Endothelial cell of umbilical vein (primary cell): ENCODE data around the gene DOCK8. TPM values are rescaled to one million over a fixed set of nuclear protein-coding genes. Genes with fewer than 3 reads are reported as not detected.

Experiments used
- BruUV-seq: library from RNA; stranded (reverse); fragments of 400-500 nt; replicated peaks from 2 replicates; lab custom pipeline; 2021; lab: Mats Ljungman, UMichigan
- CTCF ChIA-PET: fragments of 300-600, 350-600 bp; sonication (Branson Sonifier 250); formaldehyde crosslinking; loops from one replicate; lab custom pipeline; 2021; ENCODE audit warnings: antibody characterized with exemption, inconsistent platforms; lab: Charles Lee
- POLR2A ChIA-PET: fragments of 300-600, 350-600 bp; sonication (Branson Sonifier 250); formaldehyde crosslinking; loops from one replicate; lab custom pipeline; 2021; ENCODE audit warnings: antibody characterized with exemption, inconsistent platforms; lab: Charles Lee
- DNase-seq: peaks from one replicate; pipeline ENCODE4 v3.0.0-alpha.2; 2011; ENCODE audit warnings: low read depth, low spot score
- FAIRE-seq: peaks from 2 replicates; lab custom pipeline; 2011; peaks lifted over from hg19 to GRCh38; lab: Jason Lieb, UNC
- H2AFZ ChIP-seq: 2 replicates; pipeline ENCODE4 v1.6.0; 2012; ENCODE audit warnings: low read depth, low read length, control low read depth, inconsistent platforms
- H3K27ac ChIP-seq: 2 replicates; pipeline ENCODE4 v1.5.1; 2011; ENCODE audit warnings: low read depth, mild to moderate bottlenecking, control low read depth, low read length, moderate library complexity; ENCODE audit not compliant: insufficient read depth
- H3K27me3 ChIP-seq, 2 experiments: 2 replicates each; pipeline versions ENCODE4 v1.6.0 to v1.6.1; 2011; ENCODE audit warnings: low read length in 2 of 2, mixed read lengths in 1 of 2; ENCODE audit not compliant: control insufficient read depth in 2 of 2, insufficient read depth in 2 of 2
- H3K36me3 ChIP-seq, 2 experiments: 2 replicates in 1 of 2; 3 replicates in 1 of 2; pipeline ENCODE4 v1.5.1; 2011; ENCODE audit warnings: low read length in 2 of 2, mild to moderate bottlenecking in 1 of 2, moderate library complexity in 1 of 2; ENCODE audit not compliant: control insufficient read depth in 2 of 2, insufficient read depth in 2 of 2; ENCODE audit errors: extremely low read depth in 1 of 2
- H3K4me1 ChIP-seq: 3 replicates; pipeline ENCODE4 v1.5.1; 2011; ENCODE audit warnings: mild to moderate bottlenecking, low read length; ENCODE audit not compliant: control insufficient read depth, insufficient read depth; ENCODE audit errors: extremely low read depth
- H3K4me2 ChIP-seq: 2 replicates; pipeline ENCODE4 v1.6.1; 2011; ENCODE audit warnings: low read length, control low read depth, mixed read lengths; ENCODE audit not compliant: insufficient read depth
- H3K4me3 ChIP-seq, 3 experiments: fragments of 200-600 bp in 1 of 3; sonication (generic), shearing (Covaris generic) in 1 of 3; replicated peaks in 1 of 3; 2 replicates each; pipeline ENCODE4 v1.5.1; 2011 to 2016; ENCODE audit warnings: control low read depth in 3 of 3, low read length in 3 of 3, mild to moderate bottlenecking in 2 of 3, inconsistent platforms in 1 of 3, low read depth in 1 of 3, moderate library complexity in 1 of 3; ENCODE audit not compliant: insufficient read depth in 1 of 3
- H3K79me2 ChIP-seq: 2 replicates; pipeline ENCODE4 v1.6.0; 2012; ENCODE audit warnings: low read length, inconsistent platforms; ENCODE audit not compliant: control insufficient read depth, insufficient read depth
- H3K9ac ChIP-seq: replicated peaks from 2 replicates; pipeline ENCODE3; 2011; ENCODE audit warnings: low read length, control low read depth; ENCODE audit not compliant: insufficient read depth; ENCODE audit errors: extremely low read depth
- H3K9me1 ChIP-seq: replicated peaks from 3 replicates; pipeline ENCODE4 v1.6.0; 2011; ENCODE audit warnings: mild to moderate bottlenecking, low read length; ENCODE audit not compliant: control insufficient read depth, insufficient read depth; ENCODE audit errors: extremely low read depth
- H3K9me3 ChIP-seq: replicated peaks from 2 replicates; pipeline ENCODE4 v1.5.1; 2012; ENCODE audit warnings: low read length, inconsistent platforms; ENCODE audit not compliant: control insufficient read depth, insufficient read depth
- H4K20me1 ChIP-seq: replicated peaks from 2 replicates; pipeline ENCODE3; 2011; ENCODE audit warnings: mild to moderate bottlenecking, low read length; ENCODE audit not compliant: control insufficient read depth, insufficient read depth; ENCODE audit errors: extremely low read depth
- EZH2 ChIP-seq: IDR thresholded peaks from 2 replicates; pipeline ENCODE4 v1.6.1; 2012; ENCODE audit warnings: borderline replicate concordance, low read depth, mild to moderate bottlenecking, moderate library complexity, low read length, inconsistent platforms; ENCODE audit not compliant: severe bottlenecking
- FOS ChIP-seq: IDR thresholded peaks from 2 replicates; pipeline ENCODE4 v1.6.1; 2011; ENCODE audit warnings: mild to moderate bottlenecking, low read length, moderate library complexity, borderline replicate concordance; ENCODE audit not compliant: insufficient read depth
- GATA2 ChIP-seq: IDR thresholded peaks from 2 replicates; pipeline ENCODE4 v1.7.0; 2011; ENCODE audit warnings: low read depth, mild to moderate bottlenecking, moderate library complexity, mixed read lengths, low read length; ENCODE audit not compliant: insufficient read length, insufficient read depth
- JUN ChIP-seq: IDR thresholded peaks from 2 replicates; pipeline ENCODE4 v1.6.1; 2011; ENCODE audit warnings: borderline replicate concordance, low read depth; ENCODE audit not compliant: insufficient read length, insufficient read depth
- MYC ChIP-seq: IDR thresholded peaks from one replicate; pipeline ENCODE4 v1.6.1; 2011; ENCODE audit warnings: mild to moderate bottlenecking, low read depth, low read length
- POLR2A ChIP-seq: IDR thresholded peaks from 2 replicates; pipeline ENCODE4 v1.6.1; 2012; ENCODE audit warnings: low read depth, mild to moderate bottlenecking, control low read depth, low read length
- POLR2AphosphoS5 ChIP-seq: IDR thresholded peaks from 2 replicates; pipeline ENCODE4 v1.6.1; 2012; ENCODE audit warnings: low read depth, mild to moderate bottlenecking, control low read depth, low read length, moderate library complexity; ENCODE audit not compliant: insufficient read depth
- dilution Hi-C: fragments of 300-500 bp; cut with MboI; formaldehyde crosslinking; loops from one replicate; pipeline ENCODE4 v1.15.0; 2019; ENCODE audit warnings: low sequenced_read_pairs; ENCODE audit not compliant: extremely low pct_ligation_motif_present
- intact Hi-C: fragments of 100-400 bp; cut with micrococcal nuclease; formaldehyde crosslinking; loops from one replicate; pipeline ENCODE4 v1.10.0; 2022
- polyA plus RNA-seq, 4 experiments: library from polyadenylated mRNA; depleted of rRNA in 3 of 4; stranded (reverse) in 3 of 4; unstranded in 1 of 4; fragments of >200 nt; gene quantifications; 2 replicates each; pipeline versions ENCODE4 v1.2.1 to v1.2.3, GENCODE V29; 2011 to 2012; ENCODE audit warnings: missing spikeins in 1 of 4
- total RNA-seq: library from RNA; stranded (reverse); gene quantifications from 2 replicates; pipeline ENCODE4 v1.2.3, GENCODE V29; 2021
- TF ChIP-seq, protein P1 (sequence below): IDR thresholded peaks from 2 replicates; pipeline ENCODE4 v1.6.1; 2011; ENCODE audit not compliant: insufficient read depth, insufficient read length
- TF ChIP-seq, protein P2 (sequence below), 2 donors: IDR thresholded peaks; 1 replicate in 1 of 2; 2 replicates in 1 of 2; pipeline ENCODE4 v1.5.1; 2011; ENCODE audit warnings: low read length in 2 of 2, mild to moderate bottlenecking in 2 of 2, moderate library complexity in 2 of 2, control low read depth in 1 of 2, inconsistent platforms in 1 of 2, low read depth in 1 of 2; ENCODE audit not compliant: insufficient read depth in 1 of 2; ENCODE audit errors: extremely low read depth in 1 of 2

DOCK8 gene
- total and polyA plus RNA-seq, 2 donors (not counting 3 experiments of a cell fraction or from before 2014, with no cell fraction given), result 0.54 to 1.3 TPM

DNA sequence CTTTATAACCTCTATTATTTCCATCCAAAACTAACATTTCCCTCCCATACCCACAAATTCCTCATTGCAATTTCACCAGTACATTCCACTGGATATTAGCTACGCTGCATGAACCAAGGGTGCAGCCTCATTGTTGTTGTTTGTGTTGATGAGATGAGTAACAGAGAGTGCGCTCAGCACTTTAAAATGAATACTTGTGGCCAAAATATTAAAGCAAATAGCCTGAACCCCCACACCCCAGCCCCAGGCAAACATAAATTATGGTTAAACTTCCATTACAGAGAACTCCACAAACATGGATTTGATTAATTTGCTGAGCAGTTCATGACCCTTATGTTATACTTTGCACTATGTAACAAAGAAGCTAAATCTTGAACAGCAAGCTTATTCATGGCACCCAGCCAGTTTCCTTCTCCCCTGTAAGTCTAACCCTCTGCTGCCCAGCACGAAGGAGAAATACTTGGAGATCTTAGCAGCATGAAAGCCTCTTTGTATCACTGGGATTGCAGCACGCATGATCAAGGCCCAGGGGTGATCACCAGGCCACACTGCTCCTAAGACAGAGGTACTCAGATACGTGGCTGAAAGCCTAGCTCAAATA, 205.0 kb downstream of the DOCK8 start:
- H3K36me3 ChIP-seq, result no peaks in the 10 kb centered on the region
- intact Hi-C loops (no loop called here), dilution Hi-C loops (no loop called here)
- DNase-seq (no peak), FAIRE-seq (no peak)
- no peak for TF ChIP-seq MYC
- TF ChIP-seq, protein P1, sequence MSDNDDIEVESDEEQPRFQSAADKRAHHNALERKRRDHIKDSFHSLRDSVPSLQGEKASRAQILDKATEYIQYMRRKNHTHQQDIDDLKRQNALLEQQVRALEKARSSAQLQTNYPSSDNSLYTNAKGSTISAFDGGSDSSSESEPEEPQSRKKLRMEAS, result no peak
- no peak for TF ChIP-seq JUN
- no peak for TF ChIP-seq EZH2
- TF ChIP-seq, protein P2, sequence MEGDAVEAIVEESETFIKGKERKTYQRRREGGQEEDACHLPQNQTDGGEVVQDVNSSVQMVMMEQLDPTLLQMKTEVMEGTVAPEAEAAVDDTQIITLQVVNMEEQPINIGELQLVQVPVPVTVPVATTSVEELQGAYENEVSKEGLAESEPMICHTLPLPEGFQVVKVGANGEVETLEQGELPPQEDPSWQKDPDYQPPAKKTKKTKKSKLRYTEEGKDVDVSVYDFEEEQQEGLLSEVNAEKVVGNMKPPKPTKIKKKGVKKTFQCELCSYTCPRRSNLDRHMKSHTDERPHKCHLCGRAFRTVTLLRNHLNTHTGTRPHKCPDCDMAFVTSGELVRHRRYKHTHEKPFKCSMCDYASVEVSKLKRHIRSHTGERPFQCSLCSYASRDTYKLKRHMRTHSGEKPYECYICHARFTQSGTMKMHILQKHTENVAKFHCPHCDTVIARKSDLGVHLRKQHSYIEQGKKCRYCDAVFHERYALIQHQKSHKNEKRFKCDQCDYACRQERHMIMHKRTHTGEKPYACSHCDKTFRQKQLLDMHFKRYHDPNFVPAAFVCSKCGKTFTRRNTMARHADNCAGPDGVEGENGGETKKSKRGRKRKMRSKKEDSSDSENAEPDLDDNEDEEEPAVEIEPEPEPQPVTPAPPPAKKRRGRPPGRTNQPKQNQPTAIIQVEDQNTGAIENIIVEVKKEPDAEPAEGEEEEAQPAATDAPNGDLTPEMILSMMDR (IDR thresholded peaks at IDR 0.05; ENCODE audit: extremely low read depth in 1 of 2, insufficient read depth in 1 of 2, low read depth in 1 of 2, low read length in 2 of 2), result no peak
- TF ChIP-seq FOS, result no peak
- TF ChIP-seq GATA2, result no peak
- no peak for TF ChIP-seq POLR2AphosphoS5
- TF ChIP-seq POLR2A, result no peak
- no peaks in the 10 kb centered on the region for H3K9me1 ChIP-seq
- POLR2A ChIA-PET, result no interaction called here
- H3K9ac ChIP-seq, result no peak overlapping the region
- no peak overlapping the region for H3K27ac ChIP-seq
- H3K27me3 ChIP-seq, result no peaks in the 10 kb centered on the region
- no peak overlapping the region for H2AFZ ChIP-seq
- H3K4me2 ChIP-seq, result no peak overlapping the region
- CTCF ChIA-PET, result no interaction called here
- H3K9me3 ChIP-seq, result no peaks in the 10 kb centered on the region
- no peak overlapping the region for H3K4me3 ChIP-seq
- no peaks in the 10 kb centered on the region for H3K4me1 ChIP-seq
- no TSS peak for BruUV-seq
- H4K20me1 ChIP-seq, result no peaks in the 10 kb centered on the region
- no peaks in the 10 kb centered on the region for H3K79me2 ChIP-seq
